Measurements from ENCODE around the gene LHFPL2.

Gene LHFPL2

DNA sequence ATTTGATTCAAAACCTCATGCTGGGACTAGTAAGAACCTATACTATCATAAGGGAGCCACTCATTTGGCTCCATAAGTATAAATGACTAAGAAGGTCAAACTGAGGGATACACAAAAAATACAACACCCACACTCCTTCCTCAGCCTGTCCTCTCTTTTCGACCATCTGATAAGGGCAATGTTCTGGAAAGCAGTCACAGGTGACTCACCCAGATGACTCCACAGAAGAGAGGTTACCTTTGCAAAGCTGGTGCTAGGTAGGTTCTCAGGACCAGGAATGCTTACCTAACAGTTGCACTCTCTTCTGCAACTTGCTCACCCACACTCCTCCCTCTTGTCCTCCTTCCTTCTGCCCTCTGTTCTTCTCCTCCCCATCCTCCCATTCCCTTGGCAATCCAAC is 32.9 kb downstream of the LHFPL2 start:
- H3K4me3 ChIP-seq (ENCODE audit: low read depth, low read length), result no peak overlapping the region
- TF ChIP-seq, protein P1, sequence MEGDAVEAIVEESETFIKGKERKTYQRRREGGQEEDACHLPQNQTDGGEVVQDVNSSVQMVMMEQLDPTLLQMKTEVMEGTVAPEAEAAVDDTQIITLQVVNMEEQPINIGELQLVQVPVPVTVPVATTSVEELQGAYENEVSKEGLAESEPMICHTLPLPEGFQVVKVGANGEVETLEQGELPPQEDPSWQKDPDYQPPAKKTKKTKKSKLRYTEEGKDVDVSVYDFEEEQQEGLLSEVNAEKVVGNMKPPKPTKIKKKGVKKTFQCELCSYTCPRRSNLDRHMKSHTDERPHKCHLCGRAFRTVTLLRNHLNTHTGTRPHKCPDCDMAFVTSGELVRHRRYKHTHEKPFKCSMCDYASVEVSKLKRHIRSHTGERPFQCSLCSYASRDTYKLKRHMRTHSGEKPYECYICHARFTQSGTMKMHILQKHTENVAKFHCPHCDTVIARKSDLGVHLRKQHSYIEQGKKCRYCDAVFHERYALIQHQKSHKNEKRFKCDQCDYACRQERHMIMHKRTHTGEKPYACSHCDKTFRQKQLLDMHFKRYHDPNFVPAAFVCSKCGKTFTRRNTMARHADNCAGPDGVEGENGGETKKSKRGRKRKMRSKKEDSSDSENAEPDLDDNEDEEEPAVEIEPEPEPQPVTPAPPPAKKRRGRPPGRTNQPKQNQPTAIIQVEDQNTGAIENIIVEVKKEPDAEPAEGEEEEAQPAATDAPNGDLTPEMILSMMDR (IDR thresholded peaks at IDR 0.05; ENCODE audit: low read depth, low read length), result no peak
- no peak for TF ChIP-seq POLR2A (IDR thresholded peaks at IDR 0.05; ENCODE audit: extremely low read depth, insufficient read length)
- TF ChIP-seq MYC (IDR thresholded peaks at IDR 0.05; ENCODE audit: low read depth, low read length), result no peak
- TF ChIP-seq, protein P2, sequence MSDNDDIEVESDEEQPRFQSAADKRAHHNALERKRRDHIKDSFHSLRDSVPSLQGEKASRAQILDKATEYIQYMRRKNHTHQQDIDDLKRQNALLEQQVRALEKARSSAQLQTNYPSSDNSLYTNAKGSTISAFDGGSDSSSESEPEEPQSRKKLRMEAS (IDR thresholded peaks at IDR 0.05; ENCODE audit: low read depth, low read length), result no peak
- no peak for DNase-seq (ENCODE audit: low read depth)

DNA sequence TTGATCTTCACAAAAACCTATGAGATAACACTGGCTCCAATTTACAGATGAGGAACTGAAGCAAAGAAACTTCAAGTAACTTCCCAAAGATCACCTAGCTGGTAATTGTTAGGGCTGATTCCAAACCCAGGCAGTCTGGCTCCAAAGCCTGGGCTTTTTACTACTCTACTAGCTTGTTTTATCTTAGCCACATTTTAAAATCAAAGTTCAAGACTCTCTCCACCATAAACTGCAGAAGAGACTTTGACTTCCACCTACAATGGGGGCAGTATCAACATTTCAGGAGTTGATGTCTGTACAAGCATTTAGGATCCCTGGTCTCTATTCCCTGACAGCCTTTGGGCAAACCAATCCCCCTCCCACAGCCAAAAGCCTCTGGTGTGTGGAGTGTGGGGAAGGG is 33.8 kb downstream of the LHFPL2 start:
- no peak overlapping the region for H3K4me3 ChIP-seq (ENCODE audit: low read depth, low read length)
- no peak for TF ChIP-seq POLR2A (IDR thresholded peaks at IDR 0.05; ENCODE audit: extremely low read depth, insufficient read length)
- TF ChIP-seq, protein P1 (IDR thresholded peaks at IDR 0.05; ENCODE audit: low read depth, low read length), result no peak
- TF ChIP-seq, protein P2 (IDR thresholded peaks at IDR 0.05; ENCODE audit: low read depth, low read length), result no peak
- no peak for TF ChIP-seq MYC (IDR thresholded peaks at IDR 0.05; ENCODE audit: low read depth, low read length)
- no peak for DNase-seq (ENCODE audit: low read depth)

DNA sequence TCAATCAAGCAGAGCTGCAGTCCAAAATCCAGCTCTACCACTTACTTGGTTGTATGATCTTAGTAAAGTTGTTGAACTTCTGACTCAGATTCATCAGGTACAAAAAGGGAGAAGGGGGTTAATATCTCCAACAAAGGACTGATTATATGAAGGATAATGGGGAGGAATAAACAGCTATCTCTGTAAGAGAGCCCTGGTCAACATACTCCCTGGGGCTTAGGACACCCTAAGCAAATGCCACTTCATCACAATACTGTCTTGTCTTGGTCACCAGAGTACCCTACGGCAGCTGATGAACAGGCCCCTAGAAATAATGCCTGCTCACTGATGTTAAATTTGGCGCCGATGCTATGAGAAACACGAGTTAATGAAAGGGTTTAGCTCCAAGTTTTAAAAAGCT is 34.8 kb downstream of the LHFPL2 start:
- no peak for DNase-seq (ENCODE audit: low read depth)
- no peak overlapping the region for H3K4me3 ChIP-seq (ENCODE audit: low read depth, low read length)
- TF ChIP-seq MYC (IDR thresholded peaks at IDR 0.05; ENCODE audit: low read depth, low read length) (no peak), POLR2A (IDR thresholded peaks at IDR 0.05; ENCODE audit: extremely low read depth, insufficient read length) (no peak)
- TF ChIP-seq, protein P1 (IDR thresholded peaks at IDR 0.05; ENCODE audit: low read depth, low read length), result no peak
- TF ChIP-seq, protein P2 (IDR thresholded peaks at IDR 0.05; ENCODE audit: low read depth, low read length), result no peak

DNA sequence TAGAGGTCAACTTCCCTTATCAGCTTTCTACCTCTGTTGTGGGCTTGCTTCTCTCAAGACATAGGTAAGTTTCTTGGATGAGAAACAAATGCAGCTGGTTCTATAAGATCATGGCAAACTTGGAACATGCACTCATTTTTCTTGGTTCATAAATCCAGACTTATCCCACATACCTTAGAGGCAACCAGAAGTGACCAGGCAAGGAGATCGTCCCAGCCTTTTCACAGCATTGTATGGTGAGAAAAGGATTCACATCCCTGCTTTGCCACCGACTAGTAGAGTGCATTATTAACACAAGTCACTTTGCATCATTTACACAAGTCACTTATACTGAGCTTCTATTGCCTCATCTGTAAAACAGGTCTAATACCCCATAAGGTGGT is 35.4 kb downstream of the LHFPL2 start:
- TF ChIP-seq MYC (IDR thresholded peaks at IDR 0.05; ENCODE audit: low read depth, low read length), result no peak
- no peak for TF ChIP-seq POLR2A (IDR thresholded peaks at IDR 0.05; ENCODE audit: extremely low read depth, insufficient read length)
- TF ChIP-seq, protein P2 (IDR thresholded peaks at IDR 0.05; ENCODE audit: low read depth, low read length), result no peak
- TF ChIP-seq, protein P1 (IDR thresholded peaks at IDR 0.05; ENCODE audit: low read depth, low read length), result no peak
- H3K4me3 ChIP-seq (ENCODE audit: low read depth, low read length), result no peak overlapping the region
- no peak for DNase-seq (ENCODE audit: low read depth)

DNA sequence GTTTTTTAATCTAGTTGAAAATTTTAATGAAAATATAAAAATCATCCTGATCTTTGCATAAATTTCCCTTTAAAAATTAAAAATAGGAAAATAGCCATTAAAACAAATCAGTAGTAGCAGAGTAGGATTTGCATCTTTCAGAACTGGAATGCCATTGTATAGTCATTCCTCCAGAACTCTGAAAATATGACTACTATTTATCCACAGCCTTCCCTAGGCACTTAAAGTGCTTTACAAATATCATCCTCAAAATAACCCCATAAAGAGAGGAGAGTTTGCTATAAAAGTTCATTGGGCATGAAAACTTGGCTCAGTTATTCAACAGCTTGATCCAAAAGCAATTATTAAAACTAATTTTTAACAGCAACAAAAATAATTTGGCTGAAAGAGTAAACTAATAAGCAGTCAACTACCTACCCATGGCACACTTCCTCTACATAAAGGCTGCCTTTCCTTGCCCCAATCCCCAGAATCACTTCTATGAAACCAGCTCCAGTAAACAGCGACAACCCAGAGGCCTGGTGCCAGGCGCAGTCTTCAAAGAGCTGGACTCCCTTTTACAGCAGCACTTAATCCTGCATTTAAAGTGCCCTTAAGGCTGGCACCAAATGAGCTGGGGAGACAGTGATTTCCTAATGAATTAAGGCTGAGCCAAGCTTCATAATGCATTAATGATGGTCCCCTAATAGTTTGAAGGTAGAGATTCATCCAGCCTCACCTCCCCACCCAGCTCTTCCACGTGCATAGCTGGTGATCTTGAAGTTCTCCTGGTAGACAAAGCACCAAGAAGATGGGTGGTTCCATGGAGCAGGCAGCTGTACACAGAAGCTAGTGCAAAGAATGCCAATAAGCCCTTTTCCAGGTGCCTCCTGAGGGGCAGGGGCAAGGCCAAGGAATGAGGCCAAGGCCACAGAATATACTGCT is 36.1 kb downstream of the LHFPL2 start:
- DNase-seq (ENCODE audit: low read depth), result no peak
- H3K4me3 ChIP-seq (ENCODE audit: low read depth, low read length), result no peak overlapping the region
- TF ChIP-seq, protein P2 (IDR thresholded peaks at IDR 0.05; ENCODE audit: low read depth, low read length), result no peak
- TF ChIP-seq, protein P1 (IDR thresholded peaks at IDR 0.05; ENCODE audit: low read depth, low read length), result no peak
- TF ChIP-seq MYC (IDR thresholded peaks at IDR 0.05; ENCODE audit: low read depth, low read length), result no peak
- TF ChIP-seq POLR2A (IDR thresholded peaks at IDR 0.05; ENCODE audit: extremely low read depth, insufficient read length), result no peak
